ENCODE measurements around the gene ZNF556. TPM values are rescaled to one million over a fixed set of nuclear protein-coding genes. Genes with fewer than 3 reads are reported as not detected.
"Not testable (repeated sequence)": the region's sequence is repeated elsewhere in the genome, so short reads cannot be mapped to it uniquely, and the experiment has no call there.

The ZNF556 gene
- total RNA-seq, 1 experiment from 2014 or later = 0.04 TPM

DNA sequence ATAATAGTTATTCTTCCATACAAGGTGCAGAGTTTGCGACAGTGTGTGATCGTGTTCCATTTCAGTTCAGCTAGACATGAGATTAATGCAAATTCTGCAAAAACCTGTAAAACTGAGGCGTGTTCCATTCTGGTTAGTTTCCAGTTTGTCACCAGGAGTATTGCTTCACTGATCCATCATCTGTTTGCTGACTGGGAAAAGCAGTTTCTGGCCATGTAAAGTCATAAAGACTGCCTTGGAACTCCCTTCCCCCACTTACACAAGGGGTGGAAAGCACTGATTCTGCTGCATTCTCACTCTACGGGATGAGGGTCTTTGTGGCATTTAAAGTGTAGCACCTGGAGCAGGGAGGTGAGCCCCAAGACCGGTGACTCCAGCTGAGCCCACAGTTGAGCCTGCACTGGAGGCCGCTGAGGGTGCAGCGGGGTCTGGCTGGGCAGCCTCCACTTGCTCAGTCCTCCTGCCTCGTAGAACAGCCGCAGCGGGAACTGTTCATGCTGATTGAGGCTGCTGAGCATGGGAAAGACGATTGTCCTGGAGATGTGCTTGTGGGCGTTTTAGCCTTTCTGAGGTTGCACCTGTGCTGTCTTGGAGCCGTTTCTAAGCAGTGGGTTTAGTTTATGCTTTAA is 35.6 kb downstream of the ZNF556 start:
- peak overlapping the region; percentile 84; the same call in 1 of the 2 replicates for H3K4me3 ChIP-seq (ENCODE audit: low read length)
- CTCF ChIA-PET = no interaction called here

DNA sequence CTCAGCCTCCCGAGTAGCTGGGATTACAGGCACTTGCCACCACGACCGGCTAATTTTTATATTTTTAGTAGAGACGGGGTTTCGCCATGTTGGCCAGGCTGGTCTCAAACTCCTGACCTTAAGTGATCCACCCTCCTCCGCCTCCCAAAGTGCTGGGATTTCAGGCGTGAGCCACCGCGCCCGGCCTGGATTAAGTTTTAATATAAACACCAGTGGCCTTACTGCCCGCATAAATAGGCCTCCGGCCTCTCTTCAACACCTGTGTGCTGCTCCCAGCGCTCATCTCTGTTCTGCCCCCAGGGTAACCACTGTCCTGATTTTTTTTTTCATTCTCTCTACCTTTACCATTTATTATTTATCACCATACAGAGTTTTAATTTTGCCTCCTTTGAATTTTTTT is 36.2 kb downstream of the ZNF556 start:
- ATAC-seq; DNase-seq; H3K9me2 ChIP-seq (replicated peaks; ENCODE audit: low read length); H4K20me1 ChIP-seq (ENCODE audit: low read length); H3K27ac ChIP-seq (ENCODE audit: low read length); H3K4me3 ChIP-seq (ENCODE audit: low read length); H3K36me3 ChIP-seq (ENCODE audit: low read depth, low read length); POLR2A ChIA-PET (ENCODE audit: unreplicated experiment); BruUV-seq (replicated peaks); H3K27me3 ChIP-seq (ENCODE audit: low read length); H3K9ac ChIP-seq (ENCODE audit: low read length); H3K4me2 ChIP-seq (ENCODE audit: low read length); CTCF ChIA-PET; intact Hi-C loops (cut with micrococcal nuclease); H3F3A ChIP-seq (ENCODE audit: low read length, unreplicated experiment); H3K9me3 ChIP-seq (ENCODE audit: low read length); H2AFZ ChIP-seq (ENCODE audit: low read length): not testable (repeated sequence)
- H3K4me1 ChIP-seq (ENCODE audit: insufficient read depth, low read length) = peaks cover 10% of the 10 kb centered on the region; the same call in 1 of the 2 replicates
- H3K79me2 ChIP-seq (ENCODE audit: low read length) = peaks cover 61% of the 10 kb centered on the region

More for the DNA sequence above, 35.6 kb downstream of the ZNF556 start:
- H4K20me1 ChIP-seq (ENCODE audit: low read length) = no peaks in the 10 kb centered on the region
- POLR2A ChIA-PET (ENCODE audit: unreplicated experiment) = no interaction called here
- no peak overlapping the region for H2AFZ ChIP-seq (ENCODE audit: low read length)
- TF ChIP-seq, protein P1, sequence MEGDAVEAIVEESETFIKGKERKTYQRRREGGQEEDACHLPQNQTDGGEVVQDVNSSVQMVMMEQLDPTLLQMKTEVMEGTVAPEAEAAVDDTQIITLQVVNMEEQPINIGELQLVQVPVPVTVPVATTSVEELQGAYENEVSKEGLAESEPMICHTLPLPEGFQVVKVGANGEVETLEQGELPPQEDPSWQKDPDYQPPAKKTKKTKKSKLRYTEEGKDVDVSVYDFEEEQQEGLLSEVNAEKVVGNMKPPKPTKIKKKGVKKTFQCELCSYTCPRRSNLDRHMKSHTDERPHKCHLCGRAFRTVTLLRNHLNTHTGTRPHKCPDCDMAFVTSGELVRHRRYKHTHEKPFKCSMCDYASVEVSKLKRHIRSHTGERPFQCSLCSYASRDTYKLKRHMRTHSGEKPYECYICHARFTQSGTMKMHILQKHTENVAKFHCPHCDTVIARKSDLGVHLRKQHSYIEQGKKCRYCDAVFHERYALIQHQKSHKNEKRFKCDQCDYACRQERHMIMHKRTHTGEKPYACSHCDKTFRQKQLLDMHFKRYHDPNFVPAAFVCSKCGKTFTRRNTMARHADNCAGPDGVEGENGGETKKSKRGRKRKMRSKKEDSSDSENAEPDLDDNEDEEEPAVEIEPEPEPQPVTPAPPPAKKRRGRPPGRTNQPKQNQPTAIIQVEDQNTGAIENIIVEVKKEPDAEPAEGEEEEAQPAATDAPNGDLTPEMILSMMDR (conservative IDR thresholded peaks at IDR 0.05; ENCODE audit: low read depth, low read length) = no peak
- TF ChIP-seq EZH2phosphoT487 (IDR thresholded peaks at IDR 0.05; ENCODE audit: borderline replicate concordance, low read length) (no peak), EZH2 (IDR thresholded peaks at IDR 0.05; ENCODE audit: low read length, unreplicated experiment) (no peak)
- H3K27me3 ChIP-seq (ENCODE audit: low read length) = no peaks in the 10 kb centered on the region
- no peak for DNase-seq
- H3K36me3 ChIP-seq (ENCODE audit: low read depth, low read length) = no peaks in the 10 kb centered on the region
- intact Hi-C loops (cut with micrococcal nuclease) = no loop called here
- H3K4me2 ChIP-seq (ENCODE audit: low read length) = peak overlapping the region; percentile 87
- H3K9ac ChIP-seq (ENCODE audit: low read length) = no peak overlapping the region
- H3F3A ChIP-seq (ENCODE audit: low read length, unreplicated experiment) = no peaks in the 10 kb centered on the region
- H3K9me2 ChIP-seq (replicated peaks; ENCODE audit: low read length) = no peaks in the 10 kb centered on the region
- peaks cover 10% of the 10 kb centered on the region; the same call in 1 of the 2 replicates for H3K4me1 ChIP-seq (ENCODE audit: insufficient read depth, low read length)
- H3K9me3 ChIP-seq (ENCODE audit: low read length) = no peaks in the 10 kb centered on the region
- H3K27ac ChIP-seq (ENCODE audit: low read length) = no peak overlapping the region
- ATAC-seq = no peak
- BruUV-seq (replicated peaks) = no TSS peak
- peaks cover 56% of the 10 kb centered on the region for H3K79me2 ChIP-seq (ENCODE audit: low read length)

DNA sequence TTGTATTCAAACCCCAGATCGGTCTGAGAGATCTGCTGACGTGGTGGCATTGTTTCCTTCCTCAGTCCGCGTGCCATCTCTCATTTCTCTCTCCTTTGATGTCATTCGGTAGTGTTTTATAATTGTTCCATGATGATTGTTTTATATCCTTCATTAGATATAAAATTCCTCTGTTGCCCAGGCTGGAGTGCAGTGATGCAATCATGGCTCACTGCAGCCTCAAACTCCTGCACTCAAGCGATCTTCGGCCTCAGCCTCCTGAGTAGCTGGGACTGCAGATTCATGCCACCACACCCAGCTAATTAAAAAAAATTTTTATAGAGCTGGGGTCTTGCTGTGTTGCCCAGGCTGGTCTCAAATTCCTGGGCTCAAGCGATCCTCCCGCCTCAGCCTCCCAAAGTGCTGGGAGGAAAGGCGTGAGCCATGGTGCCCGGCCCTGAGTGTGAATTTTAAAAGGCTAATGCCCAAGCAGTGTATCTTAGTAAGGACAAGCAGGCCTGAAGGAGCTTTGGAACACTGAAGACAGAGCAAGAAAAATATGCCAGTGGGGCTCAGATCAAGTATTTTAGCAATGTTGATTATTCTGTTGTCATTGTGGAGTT is 38.9 kb downstream of the ZNF556 start:
- ATAC-seq = no peak
- no TSS peak for BruUV-seq (replicated peaks)
- Histone ChIP-seq H3K4me1 (ENCODE audit: insufficient read depth, low read length) (peaks cover 10% of the 10 kb centered on the region; the same call in 1 of the 2 replicates), H3K36me3 (ENCODE audit: low read depth, low read length) (no peaks in the 10 kb centered on the region), H3K9ac (ENCODE audit: low read length) (no peak overlapping the region), H3F3A (ENCODE audit: low read length, unreplicated experiment) (no peaks in the 10 kb centered on the region), H3K9me2 (replicated peaks; ENCODE audit: low read length) (no peaks in the 10 kb centered on the region), H3K9me3 (ENCODE audit: low read length) (no peaks in the 10 kb centered on the region), H4K20me1 (ENCODE audit: low read length) (no peaks in the 10 kb centered on the region), H3K79me2 (ENCODE audit: low read length) (peaks cover 71% of the 10 kb centered on the region), H3K4me3 (ENCODE audit: low read length) (no peak overlapping the region), H3K27me3 (ENCODE audit: low read length) (no peaks in the 10 kb centered on the region), H3K27ac (ENCODE audit: low read length) (no peak overlapping the region), H2AFZ (ENCODE audit: low read length) (no peak overlapping the region), H3K4me2 (ENCODE audit: low read length) (no peak overlapping the region)
- ChIA-PET CTCF (no interaction called here), POLR2A (ENCODE audit: unreplicated experiment) (no interaction called here)
- intact Hi-C loops (cut with micrococcal nuclease) = no loop called here
- no peak for DNase-seq
- no peak for TF ChIP-seq EZH2phosphoT487 (IDR thresholded peaks at IDR 0.05; ENCODE audit: borderline replicate concordance, low read length)
- TF ChIP-seq, protein P1 (conservative IDR thresholded peaks at IDR 0.05; ENCODE audit: low read depth, low read length) = no peak
- TF ChIP-seq EZH2 (IDR thresholded peaks at IDR 0.05; ENCODE audit: low read length, unreplicated experiment) = no peak

Measured in PC-3 (cell line).